HL-60 (cell line): ENCODE data around the gene NDUFA5.

Experiments used
- GABPA ChIP-seq: IDR thresholded peaks from 2 replicates; pipeline ENCODE4 v1.6.1; 2012; ENCODE audit warnings: low read depth
- POLR2AphosphoS5 ChIP-seq: IDR thresholded peaks from 2 replicates; pipeline ENCODE4 v1.6.1; 2012; ENCODE audit warnings: low read depth
- SPI1 ChIP-seq: IDR thresholded peaks from 2 replicates; pipeline ENCODE4 v1.6.1; 2012; ENCODE audit warnings: low read depth, mild to moderate bottlenecking, borderline replicate concordance
- TF ChIP-seq, protein P1 (sequence below): IDR thresholded peaks from one replicate; pipeline ENCODE4 v1.5.1; 2011; ENCODE audit warnings: low read length, control low read depth, inconsistent platforms; ENCODE audit not compliant: insufficient read depth
- TF ChIP-seq, protein P2 (sequence below): IDR thresholded peaks from 2 replicates; pipeline ENCODE4 v1.6.1; 2012; ENCODE audit warnings: low read depth; ENCODE audit not compliant: insufficient replicate concordance

DNA sequence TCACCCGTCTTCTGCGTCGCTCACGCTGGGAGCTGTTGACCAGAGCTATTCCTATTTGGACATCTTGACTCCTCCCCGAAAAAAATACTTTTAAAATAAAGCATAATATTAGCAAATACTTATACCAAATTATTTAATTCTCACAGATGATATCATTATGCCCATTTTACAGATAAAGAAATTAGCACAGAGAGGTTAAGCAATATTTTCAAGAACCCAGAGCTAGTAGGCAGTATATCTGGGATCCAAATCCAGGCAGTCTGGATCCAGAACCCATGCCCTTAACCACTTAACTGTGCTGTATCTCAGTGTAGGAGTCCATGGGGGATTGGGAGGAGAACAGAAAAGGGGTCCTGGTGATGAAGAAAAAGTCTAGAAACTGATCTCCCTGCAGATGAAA, 29.4 kb downstream of the NDUFA5 start:
- TF ChIP-seq, protein P1, sequence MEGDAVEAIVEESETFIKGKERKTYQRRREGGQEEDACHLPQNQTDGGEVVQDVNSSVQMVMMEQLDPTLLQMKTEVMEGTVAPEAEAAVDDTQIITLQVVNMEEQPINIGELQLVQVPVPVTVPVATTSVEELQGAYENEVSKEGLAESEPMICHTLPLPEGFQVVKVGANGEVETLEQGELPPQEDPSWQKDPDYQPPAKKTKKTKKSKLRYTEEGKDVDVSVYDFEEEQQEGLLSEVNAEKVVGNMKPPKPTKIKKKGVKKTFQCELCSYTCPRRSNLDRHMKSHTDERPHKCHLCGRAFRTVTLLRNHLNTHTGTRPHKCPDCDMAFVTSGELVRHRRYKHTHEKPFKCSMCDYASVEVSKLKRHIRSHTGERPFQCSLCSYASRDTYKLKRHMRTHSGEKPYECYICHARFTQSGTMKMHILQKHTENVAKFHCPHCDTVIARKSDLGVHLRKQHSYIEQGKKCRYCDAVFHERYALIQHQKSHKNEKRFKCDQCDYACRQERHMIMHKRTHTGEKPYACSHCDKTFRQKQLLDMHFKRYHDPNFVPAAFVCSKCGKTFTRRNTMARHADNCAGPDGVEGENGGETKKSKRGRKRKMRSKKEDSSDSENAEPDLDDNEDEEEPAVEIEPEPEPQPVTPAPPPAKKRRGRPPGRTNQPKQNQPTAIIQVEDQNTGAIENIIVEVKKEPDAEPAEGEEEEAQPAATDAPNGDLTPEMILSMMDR: no peak
- TF ChIP-seq, protein P2, sequence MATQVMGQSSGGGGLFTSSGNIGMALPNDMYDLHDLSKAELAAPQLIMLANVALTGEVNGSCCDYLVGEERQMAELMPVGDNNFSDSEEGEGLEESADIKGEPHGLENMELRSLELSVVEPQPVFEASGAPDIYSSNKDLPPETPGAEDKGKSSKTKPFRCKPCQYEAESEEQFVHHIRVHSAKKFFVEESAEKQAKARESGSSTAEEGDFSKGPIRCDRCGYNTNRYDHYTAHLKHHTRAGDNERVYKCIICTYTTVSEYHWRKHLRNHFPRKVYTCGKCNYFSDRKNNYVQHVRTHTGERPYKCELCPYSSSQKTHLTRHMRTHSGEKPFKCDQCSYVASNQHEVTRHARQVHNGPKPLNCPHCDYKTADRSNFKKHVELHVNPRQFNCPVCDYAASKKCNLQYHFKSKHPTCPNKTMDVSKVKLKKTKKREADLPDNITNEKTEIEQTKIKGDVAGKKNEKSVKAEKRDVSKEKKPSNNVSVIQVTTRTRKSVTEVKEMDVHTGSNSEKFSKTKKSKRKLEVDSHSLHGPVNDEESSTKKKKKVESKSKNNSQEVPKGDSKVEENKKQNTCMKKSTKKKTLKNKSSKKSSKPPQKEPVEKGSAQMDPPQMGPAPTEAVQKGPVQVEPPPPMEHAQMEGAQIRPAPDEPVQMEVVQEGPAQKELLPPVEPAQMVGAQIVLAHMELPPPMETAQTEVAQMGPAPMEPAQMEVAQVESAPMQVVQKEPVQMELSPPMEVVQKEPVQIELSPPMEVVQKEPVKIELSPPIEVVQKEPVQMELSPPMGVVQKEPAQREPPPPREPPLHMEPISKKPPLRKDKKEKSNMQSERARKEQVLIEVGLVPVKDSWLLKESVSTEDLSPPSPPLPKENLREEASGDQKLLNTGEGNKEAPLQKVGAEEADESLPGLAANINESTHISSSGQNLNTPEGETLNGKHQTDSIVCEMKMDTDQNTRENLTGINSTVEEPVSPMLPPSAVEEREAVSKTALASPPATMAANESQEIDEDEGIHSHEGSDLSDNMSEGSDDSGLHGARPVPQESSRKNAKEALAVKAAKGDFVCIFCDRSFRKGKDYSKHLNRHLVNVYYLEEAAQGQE: no peak
- no peak for TF ChIP-seq GABPA
- TF ChIP-seq POLR2AphosphoS5: no peak
- no peak for TF ChIP-seq SPI1
